Immature natural killer cell (primary cell): ENCODE results near the gene PAX3. TPM values are rescaled to one million over a fixed set of nuclear protein-coding genes. Genes with fewer than 3 reads are reported as not detected.
"Not testable (repeated sequence)": the region's sequence is repeated elsewhere in the genome, so short reads cannot be mapped to it uniquely, and the experiment has no call there.

Experiments used
- DNase-seq, 3 donors: peaks; one replicate each; pipeline ENCODE4 v3.0.0; 2022; ENCODE audit warnings: mixed read lengths in 1 of 3
- H3K27ac Mint-ChIP-seq, 6 donors: one replicate each; pipeline ENCODE4 v1.8.0; 2020; ENCODE audit warnings: mixed read lengths in 6 of 6, mild to moderate bottlenecking in 5 of 6, inconsistent platforms in 4 of 6, moderate library complexity in 3 of 6
- H3K27me3 Mint-ChIP-seq, 3 donors: one replicate each; pipeline ENCODE4 v1.8.0; 2020 to 2021; ENCODE audit warnings: low read depth in 3 of 3, mild to moderate bottlenecking in 3 of 3, mixed read lengths in 3 of 3, moderate library complexity in 3 of 3, inconsistent platforms in 1 of 3
- H3K36me3 Mint-ChIP-seq, 3 donors: one replicate each; pipeline ENCODE4 v1.8.0; 2020; ENCODE audit warnings: mixed read lengths in 3 of 3, inconsistent platforms in 2 of 3, mild to moderate bottlenecking in 2 of 3
- H3K4me1 Mint-ChIP-seq, 2 donors: one replicate each; pipeline ENCODE4 v1.8.0; 2020; ENCODE audit warnings: inconsistent platforms in 2 of 2, mild to moderate bottlenecking in 2 of 2, mixed read lengths in 2 of 2, moderate library complexity in 1 of 2
- H3K4me3 Mint-ChIP-seq, 5 donors: one replicate each; pipeline ENCODE4 v1.8.0; 2020; ENCODE audit warnings: mild to moderate bottlenecking in 5 of 5, mixed read lengths in 5 of 5, inconsistent platforms in 3 of 5, moderate library complexity in 3 of 5
- H3K9me3 Mint-ChIP-seq, 6 donors: one replicate each; pipeline ENCODE4 v1.8.0; 2020; ENCODE audit warnings: mild to moderate bottlenecking in 6 of 6, mixed read lengths in 6 of 6, inconsistent platforms in 4 of 6, moderate library complexity in 3 of 6
- polyA plus RNA-seq, 3 donors: library from polyadenylated mRNA; unstranded; fragments of 300-500 nt; fragmentation: Illumina TruSeq; gene quantifications; one replicate each; pipeline ENCODE4 v1.2.3, GENCODE V29; 2021

The PAX3 gene
- polyA plus RNA-seq, 3 donors from 2014 or later = not detected

DNA sequence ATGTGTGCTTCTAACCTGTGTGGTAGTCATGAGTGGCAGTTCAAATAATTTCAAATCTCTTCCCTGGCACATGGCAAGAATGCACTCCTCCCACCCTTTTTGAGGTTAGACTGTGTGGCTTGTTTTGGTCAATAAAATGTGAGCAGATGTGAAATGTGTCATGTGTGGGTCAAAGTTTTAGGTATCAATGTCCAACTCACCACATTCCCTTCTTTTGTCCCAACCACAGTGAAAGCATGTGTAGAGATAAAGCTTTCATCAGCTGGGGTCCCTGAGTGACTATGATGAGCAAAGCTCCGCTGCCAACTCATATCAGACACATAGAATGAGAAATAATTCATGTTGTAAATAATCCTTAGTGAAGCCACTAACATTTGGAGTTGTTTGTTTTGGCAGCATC lies 118.2 kb downstream of the PAX3 start:
- no peak overlapping the region for H3K27ac Mint-ChIP-seq
- peaks cover 0 to 5% (median 2%) of the 10 kb centered on the region in 3 donors for H3K27me3 Mint-ChIP-seq
- no peaks in the 10 kb centered on the region for H3K36me3 Mint-ChIP-seq
- H3K9me3 Mint-ChIP-seq = peaks cover 0 to 17% (median 3%) of the 10 kb centered on the region in 6 donors
- no peak overlapping the region for H3K4me3 Mint-ChIP-seq
- no peak for DNase-seq
- no peaks in the 10 kb centered on the region for H3K4me1 Mint-ChIP-seq

DNA sequence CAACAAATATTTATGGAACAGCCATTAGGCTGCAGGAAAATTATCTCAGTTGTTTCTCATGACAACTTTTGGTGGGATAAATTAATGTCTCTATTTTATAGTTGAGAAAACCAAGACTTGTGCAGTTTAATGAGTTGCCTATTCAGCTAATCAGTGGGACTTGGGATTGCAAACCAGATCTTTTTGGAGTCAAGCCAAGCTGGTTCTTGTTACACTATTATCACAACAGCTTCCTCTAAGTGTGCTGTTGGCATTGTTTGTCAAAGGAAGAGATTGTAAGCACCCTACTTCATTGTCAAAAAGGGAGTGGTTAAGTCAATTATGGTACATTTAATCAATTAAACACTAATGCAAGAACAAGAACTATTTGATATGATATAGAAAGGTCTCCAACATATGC lies 119.2 kb downstream of the PAX3 start:
- H3K9me3 Mint-ChIP-seq = peaks cover 0 to 17% (median 3%) of the 10 kb centered on the region in 6 donors
- H3K27ac Mint-ChIP-seq = no peak overlapping the region
- no peak for DNase-seq
- H3K27me3 Mint-ChIP-seq = peaks cover 0 to 5% (median 2%) of the 10 kb centered on the region in 3 donors
- H3K36me3 Mint-ChIP-seq = no peaks in the 10 kb centered on the region
- H3K4me1 Mint-ChIP-seq = no peaks in the 10 kb centered on the region
- H3K4me3 Mint-ChIP-seq = no peak overlapping the region

- H3K4me1 Mint-ChIP-seq = no peaks in the 10 kb centered on the region
- H3K27ac Mint-ChIP-seq = no peak overlapping the region
- no peak overlapping the region for H3K4me3 Mint-ChIP-seq
- no peaks in the 10 kb centered on the region for H3K36me3 Mint-ChIP-seq
- H3K9me3 Mint-ChIP-seq = peaks cover 0 to 17% (median 3%) of the 10 kb centered on the region in 6 donors
- H3K27me3 Mint-ChIP-seq = peaks cover 0 to 5% (median 2%) of the 10 kb centered on the region in 3 donors
- no peak for DNase-seq
Measured at GRCh38 chr2:222178450-222178849, 120.3 kb downstream of the PAX3 start.

GRCh38 chr2:222176890-222177289 lies 121.9 kb downstream of the PAX3 start:
- Mint-ChIP-seq H3K27ac (no peak overlapping the region), H3K9me3 (peaks cover 0 to 17% (median 3%) of the 10 kb centered on the region in 6 donors), H3K36me3 (no peaks in the 10 kb centered on the region), H3K4me1 (no peaks in the 10 kb centered on the region), H3K4me3 (no peak overlapping the region), H3K27me3 (peaks cover 0 to 5% (median 2%) of the 10 kb centered on the region in 3 donors)
- DNase-seq = no peak

DNA sequence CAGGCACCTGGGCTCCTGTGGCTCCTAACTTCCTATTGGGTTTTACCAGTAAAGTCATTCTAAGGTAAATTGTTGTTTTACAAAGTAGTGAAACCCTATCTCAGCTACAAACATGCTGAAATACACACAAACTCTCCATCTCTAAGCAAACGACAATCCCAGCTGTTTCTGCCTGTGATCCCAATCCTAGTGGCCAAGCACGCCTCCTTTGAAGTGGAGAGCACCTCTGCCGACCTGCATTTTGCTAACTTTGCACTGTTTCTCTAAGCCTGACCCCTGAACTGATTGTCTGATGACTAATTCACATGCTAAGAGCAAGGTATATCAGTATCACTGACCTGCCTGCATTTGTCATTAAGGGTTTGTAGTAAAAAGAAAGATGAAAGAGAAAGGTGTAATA lies 124.3 kb downstream of the PAX3 start:
- Mint-ChIP-seq H3K36me3 (no peaks in the 10 kb centered on the region), H3K4me3 (no peak overlapping the region), H3K9me3 (peaks cover 1 to 20% (median 4%) of the 10 kb centered on the region in 6 donors), H3K27me3 (peaks cover 0 to 5% (median 2%) of the 10 kb centered on the region in 3 donors), H3K4me1 (no peaks in the 10 kb centered on the region), H3K27ac (no peak overlapping the region)
- DNase-seq = no peak

DNA sequence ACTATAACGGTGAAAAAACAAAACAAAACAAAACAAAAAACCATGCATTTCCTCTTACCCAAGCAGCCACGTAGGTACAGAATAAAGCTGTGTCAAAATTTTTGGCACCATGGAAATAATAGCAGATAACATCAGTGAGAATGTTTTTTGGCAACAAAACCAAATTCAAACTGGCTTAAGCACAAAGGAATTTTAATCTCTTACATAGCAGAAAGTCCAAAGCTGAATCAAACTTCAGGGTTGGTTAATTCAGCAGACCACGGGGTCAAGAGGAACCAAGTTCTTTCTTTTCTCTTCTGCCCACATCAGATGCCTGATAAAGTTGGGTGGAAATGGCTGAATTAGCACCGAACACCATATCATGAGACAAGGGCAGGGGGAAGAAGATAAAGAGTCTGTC lies 129.5 kb downstream of the PAX3 start:
- no peak overlapping the region for H3K4me3 Mint-ChIP-seq
- no peaks in the 10 kb centered on the region for H3K4me1 Mint-ChIP-seq
- H3K36me3 Mint-ChIP-seq = no peaks in the 10 kb centered on the region
- no peak for DNase-seq
- no peak overlapping the region for H3K27ac Mint-ChIP-seq
- H3K9me3 Mint-ChIP-seq = peaks cover 0 to 11% (median 6%) of the 10 kb centered on the region in 6 donors
- peaks cover 0 to 3% (median 2%) of the 10 kb centered on the region in 3 donors for H3K27me3 Mint-ChIP-seq

DNA sequence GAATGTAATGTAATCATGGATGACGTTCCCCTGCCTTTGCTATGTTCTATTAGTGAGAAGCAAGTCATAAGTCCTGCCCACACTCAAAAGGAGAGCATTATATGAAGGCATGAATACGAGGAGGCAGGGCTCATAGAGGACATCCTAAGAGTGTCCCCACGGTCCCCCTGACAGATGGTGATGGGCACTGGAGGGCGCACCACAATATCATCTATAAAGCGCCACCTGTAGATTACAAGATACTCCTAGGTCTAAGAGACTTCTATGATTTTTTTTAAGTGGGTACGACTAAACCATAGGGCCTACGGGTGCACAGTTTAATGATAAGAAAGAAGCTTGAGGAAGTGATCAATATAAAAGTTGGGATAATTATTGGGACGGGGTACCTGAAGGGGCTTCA lies 131.0 kb downstream of the PAX3 start:
- Mint-ChIP-seq H3K4me3 (no peak overlapping the region), H3K9me3 (peaks cover 2 to 17% (median 8%) of the 10 kb centered on the region in 6 donors), H3K27ac (no peak overlapping the region), H3K27me3 (peaks cover 0 to 4% (median 2%) of the 10 kb centered on the region in 3 donors), H3K36me3 (no peaks in the 10 kb centered on the region), H3K4me1 (no peaks in the 10 kb centered on the region)
- DNase-seq = no peak

DNA sequence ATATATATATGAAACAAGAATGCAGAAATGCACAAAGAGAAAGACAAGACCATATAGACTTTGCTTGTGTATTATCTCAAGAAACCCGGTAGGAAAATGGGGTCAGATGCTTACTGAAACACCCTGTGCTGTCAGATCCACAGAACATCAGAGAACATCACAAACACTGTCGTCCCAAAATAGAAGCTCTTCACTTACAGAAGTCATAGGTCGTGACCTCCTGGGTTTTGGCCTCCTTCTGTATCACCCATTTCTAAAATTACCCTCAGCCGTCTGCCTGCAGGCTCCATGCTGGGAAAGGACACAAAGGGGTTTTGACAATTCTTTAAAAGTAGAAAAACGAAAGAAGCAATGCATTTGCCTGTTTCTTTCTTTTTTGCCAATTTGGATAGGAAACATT lies 137.9 kb downstream of the PAX3 start:
- H3K9me3 Mint-ChIP-seq = peaks cover 0 to 27% (median 3%) of the 10 kb centered on the region in 6 donors
- peaks cover 0 to 4% (median 2%) of the 10 kb centered on the region in 3 donors for H3K27me3 Mint-ChIP-seq
- H3K4me1 Mint-ChIP-seq = no peaks in the 10 kb centered on the region
- no peak overlapping the region for H3K27ac Mint-ChIP-seq
- H3K36me3 Mint-ChIP-seq = no peaks in the 10 kb centered on the region
- DNase-seq = no peak
- H3K4me3 Mint-ChIP-seq = no peak overlapping the region

- Mint-ChIP-seq H3K4me3 (no peak overlapping the region), H3K4me1 (no peaks in the 10 kb centered on the region), H3K36me3 (no peaks in the 10 kb centered on the region), H3K27ac (no peak overlapping the region), H3K27me3 (peaks cover 0 to 4% (median 2%) of the 10 kb centered on the region in 3 donors), H3K9me3 (peaks cover 0 to 27% (median 2%) of the 10 kb centered on the region in 6 donors)
- no peak for DNase-seq
Measured at GRCh38 chr2:222160125-222160524, 138.7 kb downstream of the PAX3 start.

- Mint-ChIP-seq H3K36me3 (no peaks in the 10 kb centered on the region), H3K27ac (no peak overlapping the region), H3K4me1 (no peaks in the 10 kb centered on the region), H3K27me3 (peaks cover 0 to 3% (median 2%) of the 10 kb centered on the region in 3 donors), H3K4me3 (no peak overlapping the region), H3K9me3 (peaks cover 0 to 27% (median 2%) of the 10 kb centered on the region in 6 donors)
- DNase-seq = no peak
Measured at GRCh38 chr2:222159221-222159620, 139.6 kb downstream of the PAX3 start.

DNA sequence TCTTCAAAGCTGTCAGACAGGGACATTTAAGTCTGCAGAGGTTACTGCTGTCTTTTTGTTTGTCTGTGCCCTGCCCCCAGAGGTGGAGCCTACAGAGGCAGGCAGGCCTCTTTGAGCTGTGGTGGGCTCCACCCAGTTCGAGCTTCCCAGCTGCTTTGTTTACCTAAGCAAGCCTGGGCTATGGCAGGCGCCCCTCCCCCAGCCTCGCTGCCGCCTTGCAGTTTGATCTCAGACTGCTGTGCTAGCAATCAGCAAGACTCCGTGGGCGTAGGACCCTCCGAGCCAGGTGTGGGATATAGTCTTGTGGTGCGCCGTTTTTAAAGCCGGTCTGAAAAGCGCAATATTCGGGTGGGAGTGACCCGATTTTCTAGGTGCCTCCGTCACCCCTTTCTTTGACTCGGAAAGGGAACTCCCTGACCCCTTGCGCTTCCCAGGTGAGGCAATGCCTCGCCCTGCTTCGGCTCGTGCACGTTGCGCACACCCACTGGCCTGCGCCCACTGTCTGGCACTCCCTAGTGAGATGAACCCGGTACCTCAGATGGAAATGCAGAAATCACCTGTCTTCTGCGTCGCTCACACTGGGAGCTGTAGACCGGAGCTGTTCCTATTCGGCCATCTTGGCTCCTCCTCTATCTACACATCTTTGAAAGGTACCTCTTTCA lies 143.7 kb downstream of the PAX3 start:
- not testable (repeated sequence) for H3K27me3 Mint-ChIP-seq, DNase-seq, H3K9me3 Mint-ChIP-seq, H3K36me3 Mint-ChIP-seq, H3K27ac Mint-ChIP-seq, H3K4me3 Mint-ChIP-seq, H3K4me1 Mint-ChIP-seq

Other genes with a start within 250 kb of the PAX3 start
- gene SGPP2, start 125.5 kb upstream of the PAX3 start, polyA plus RNA-seq = not detected